OCI-LY3 (cell line): ENCODE data around the gene IL23A.

Experiments used
- H2AFZ ChIP-seq: fragments of 200-600, 300-600 bp; shearing (Covaris generic); 2 replicates; pipeline ENCODE4 v1.6.0; 2014; ENCODE audit warnings: antibody characterized with exemption, low read depth, low read length
- H3K27ac ChIP-seq: fragments of 200-600, 300-600 bp; sonication (generic); 2 replicates; pipeline ENCODE4 v1.5.1; 2014; ENCODE audit warnings: mild to moderate bottlenecking, low read length, moderate library complexity, mixed read lengths
- H3K27me3 ChIP-seq: fragments of 200-600, 300-600 bp; sonication (generic); 2 replicates; pipeline ENCODE4 v1.6.1; 2014; ENCODE audit warnings: low read depth, low read length, mixed read lengths
- H3K36me3 ChIP-seq: fragments of 200-600, 300-600 bp; sonication (generic); replicated peaks from 2 replicates; pipeline ENCODE3; 2014; ENCODE audit warnings: low read depth, low read length, mixed read lengths
- H3K4me1 ChIP-seq: fragments of 300-600, 200-600 bp; sonication (generic); 2 replicates; pipeline ENCODE4 v1.6.1; 2014; ENCODE audit warnings: low read length, mixed read lengths
- H3K4me2 ChIP-seq: fragments of 200-600, 300-600 bp; sonication (generic); 2 replicates; pipeline ENCODE4 v1.6.1; 2014; ENCODE audit warnings: low read length, mixed read lengths
- H3K4me3 ChIP-seq: fragments of 300-600, 200-600 bp; sonication (generic); 2 replicates; pipeline ENCODE4 v1.5.1; 2014; ENCODE audit warnings: antibody characterized with exemption, mild to moderate bottlenecking, low read length, moderate library complexity
- H3K79me2 ChIP-seq: fragments of 300-600, 200-600 bp; shearing (Covaris generic); 2 replicates; pipeline ENCODE4 v1.6.1; 2014; ENCODE audit warnings: mild to moderate bottlenecking, low read length, mixed read lengths
- H3K9ac ChIP-seq: fragments of 300-600, 200-600 bp; shearing (Covaris generic); 2 replicates; pipeline ENCODE4 v1.6.0; 2014; ENCODE audit warnings: mild to moderate bottlenecking, low read length, moderate library complexity
- H3K9me3 ChIP-seq: fragments of 200-600, 300-600 bp; shearing (Covaris generic); 2 replicates; pipeline ENCODE4 v1.6.1; 2014; ENCODE audit warnings: low read length, mixed read lengths; ENCODE audit not compliant: insufficient read depth
- H4K20me1 ChIP-seq: fragments of 200-600, 300-600 bp; sonication (generic); 2 replicates; pipeline ENCODE4 v1.6.1; 2016; ENCODE audit warnings: low read length, mixed read lengths; ENCODE audit not compliant: insufficient read depth
- EZH2phosphoT487 ChIP-seq: fragments of 200-600 bp; shearing (Covaris generic); IDR thresholded peaks from 2 replicates; pipeline ENCODE4 v1.6.1; 2018; ENCODE audit warnings: antibody characterized with exemption, mixed run types, low read depth
- TF ChIP-seq, protein P1 (sequence below): fragments of 200-600, 300-600 bp; sonication (generic); IDR thresholded peaks from 2 replicates; pipeline ENCODE4 v1.5.1; 2014; ENCODE audit warnings: antibody characterized with exemption, low read length, low read depth

The IL23A gene

DNA sequence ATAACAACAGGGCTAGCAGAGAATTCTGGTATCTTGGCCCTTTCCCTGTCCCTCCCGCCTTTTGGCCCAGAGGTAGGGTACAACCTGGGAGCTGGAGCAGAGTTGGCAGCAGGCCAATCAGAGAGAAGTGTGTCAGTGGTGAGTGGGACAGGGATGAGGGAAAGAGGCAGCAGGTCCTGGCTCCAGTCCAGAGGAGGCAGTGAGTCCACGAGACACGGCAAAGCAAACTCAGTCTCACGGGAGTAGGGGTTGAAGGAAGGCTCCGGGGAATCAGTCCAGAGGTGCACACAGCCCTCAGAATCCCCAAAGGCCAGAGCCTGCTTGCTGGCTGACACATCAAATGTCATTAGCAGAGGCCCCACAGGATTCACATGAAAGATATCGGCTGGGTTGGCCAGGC is 12.2 kb upstream of the IL23A start:
- Histone ChIP-seq H3K36me3 (peaks cover 45% of the 10 kb centered on the region), H3K27ac (no peak overlapping the region), H2AFZ (no peak overlapping the region), H3K4me3 (no peak overlapping the region), H3K9me3 (no peaks in the 10 kb centered on the region), H3K9ac (no peak overlapping the region), H3K27me3 (no peaks in the 10 kb centered on the region), H3K4me2 (no peak overlapping the region), H3K79me2 (no peaks in the 10 kb centered on the region), H3K4me1 (no peaks in the 10 kb centered on the region), H4K20me1 (no peaks in the 10 kb centered on the region)
- TF ChIP-seq EZH2phosphoT487 = no peak
- TF ChIP-seq, protein P1, sequence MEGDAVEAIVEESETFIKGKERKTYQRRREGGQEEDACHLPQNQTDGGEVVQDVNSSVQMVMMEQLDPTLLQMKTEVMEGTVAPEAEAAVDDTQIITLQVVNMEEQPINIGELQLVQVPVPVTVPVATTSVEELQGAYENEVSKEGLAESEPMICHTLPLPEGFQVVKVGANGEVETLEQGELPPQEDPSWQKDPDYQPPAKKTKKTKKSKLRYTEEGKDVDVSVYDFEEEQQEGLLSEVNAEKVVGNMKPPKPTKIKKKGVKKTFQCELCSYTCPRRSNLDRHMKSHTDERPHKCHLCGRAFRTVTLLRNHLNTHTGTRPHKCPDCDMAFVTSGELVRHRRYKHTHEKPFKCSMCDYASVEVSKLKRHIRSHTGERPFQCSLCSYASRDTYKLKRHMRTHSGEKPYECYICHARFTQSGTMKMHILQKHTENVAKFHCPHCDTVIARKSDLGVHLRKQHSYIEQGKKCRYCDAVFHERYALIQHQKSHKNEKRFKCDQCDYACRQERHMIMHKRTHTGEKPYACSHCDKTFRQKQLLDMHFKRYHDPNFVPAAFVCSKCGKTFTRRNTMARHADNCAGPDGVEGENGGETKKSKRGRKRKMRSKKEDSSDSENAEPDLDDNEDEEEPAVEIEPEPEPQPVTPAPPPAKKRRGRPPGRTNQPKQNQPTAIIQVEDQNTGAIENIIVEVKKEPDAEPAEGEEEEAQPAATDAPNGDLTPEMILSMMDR = no peak

DNA sequence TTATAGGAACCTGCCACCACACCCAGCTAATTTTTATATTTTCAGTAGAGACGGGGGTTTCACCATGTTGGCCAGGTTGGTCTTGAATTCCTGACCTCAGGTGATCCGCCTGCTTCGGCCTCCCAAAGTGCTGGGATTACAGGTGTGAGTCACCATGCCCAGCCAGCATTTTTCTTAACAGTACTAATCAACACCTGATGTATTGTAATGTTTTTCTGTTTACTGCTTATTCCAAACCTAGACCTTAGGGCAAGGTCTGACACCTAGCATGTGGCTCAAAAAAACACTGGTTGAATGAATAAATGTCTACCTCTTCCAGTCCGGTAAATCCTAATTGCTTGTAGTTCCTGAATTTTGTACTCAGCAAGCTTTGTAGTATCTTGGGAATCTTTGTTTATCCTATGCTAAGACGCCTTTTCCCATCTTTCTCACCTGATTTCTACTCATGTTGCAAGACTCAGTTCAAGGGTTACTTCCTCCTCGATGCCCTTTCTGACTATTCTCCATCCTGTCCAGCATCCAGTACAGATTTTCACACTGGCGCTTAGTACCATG is 7.7 kb upstream of the IL23A start:
- H3K4me3 ChIP-seq = no peak overlapping the region
- no peaks in the 10 kb centered on the region for H4K20me1 ChIP-seq
- H3K36me3 ChIP-seq = peaks cover 15% of the 10 kb centered on the region
- TF ChIP-seq EZH2phosphoT487 = no peak
- TF ChIP-seq, protein P1 = no peak
- H3K27me3 ChIP-seq = no peaks in the 10 kb centered on the region
- no peaks in the 10 kb centered on the region for H3K9me3 ChIP-seq
- peaks cover 14% of the 10 kb centered on the region for H3K4me1 ChIP-seq
- no peak overlapping the region for H2AFZ ChIP-seq
- H3K9ac ChIP-seq = no peak overlapping the region
- peaks cover 11% of the 10 kb centered on the region for H3K79me2 ChIP-seq
- no peak overlapping the region for H3K27ac ChIP-seq
- no peak overlapping the region for H3K4me2 ChIP-seq

DNA sequence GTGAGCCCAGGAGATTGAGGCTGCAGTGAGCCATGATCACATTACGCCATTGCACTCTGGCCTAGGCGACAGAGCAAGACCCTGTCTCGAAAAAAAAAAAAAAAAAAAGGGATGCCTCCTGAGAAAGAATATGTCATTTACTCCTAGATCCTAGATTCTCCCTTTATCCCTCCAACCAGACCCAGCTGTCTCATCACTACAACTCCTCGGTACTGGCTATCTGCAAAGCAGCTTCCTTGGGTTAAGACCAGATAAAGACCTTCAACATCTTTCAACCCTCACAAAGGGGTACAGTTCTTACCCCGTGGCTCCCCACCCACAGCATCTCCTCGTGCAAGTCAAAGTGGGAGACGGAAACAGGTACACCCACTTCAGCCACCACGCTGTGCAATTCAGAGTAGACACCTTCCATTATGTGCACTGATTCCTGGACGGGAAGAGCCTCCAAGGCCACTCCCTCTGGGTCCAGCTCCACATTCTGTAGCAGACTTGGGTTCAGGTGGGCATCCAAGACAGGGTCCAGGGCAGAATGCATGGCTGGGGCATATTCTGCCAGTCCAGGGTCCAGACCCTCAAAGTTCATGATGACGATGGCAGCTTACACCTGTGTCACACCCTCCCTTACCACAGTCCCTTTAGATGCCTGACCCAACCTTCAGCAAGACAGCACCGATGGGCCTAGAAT is 6.0 kb upstream of the IL23A start:
- Histone ChIP-seq H3K9me3 (no peaks in the 10 kb centered on the region), H2AFZ (no peak overlapping the region), H3K4me3 (peak overlapping the region; percentile 84), H4K20me1 (no peaks in the 10 kb centered on the region), H3K27ac (peak overlapping the region; percentile 89), H3K36me3 (no peaks in the 10 kb centered on the region), H3K4me1 (peaks cover 29% of the 10 kb centered on the region), H3K9ac (peak overlapping the region; percentile 96), H3K79me2 (peaks cover 11% of the 10 kb centered on the region), H3K4me2 (peak overlapping the region; percentile 97), H3K27me3 (no peaks in the 10 kb centered on the region)
- TF ChIP-seq EZH2phosphoT487 = no peak

DNA sequence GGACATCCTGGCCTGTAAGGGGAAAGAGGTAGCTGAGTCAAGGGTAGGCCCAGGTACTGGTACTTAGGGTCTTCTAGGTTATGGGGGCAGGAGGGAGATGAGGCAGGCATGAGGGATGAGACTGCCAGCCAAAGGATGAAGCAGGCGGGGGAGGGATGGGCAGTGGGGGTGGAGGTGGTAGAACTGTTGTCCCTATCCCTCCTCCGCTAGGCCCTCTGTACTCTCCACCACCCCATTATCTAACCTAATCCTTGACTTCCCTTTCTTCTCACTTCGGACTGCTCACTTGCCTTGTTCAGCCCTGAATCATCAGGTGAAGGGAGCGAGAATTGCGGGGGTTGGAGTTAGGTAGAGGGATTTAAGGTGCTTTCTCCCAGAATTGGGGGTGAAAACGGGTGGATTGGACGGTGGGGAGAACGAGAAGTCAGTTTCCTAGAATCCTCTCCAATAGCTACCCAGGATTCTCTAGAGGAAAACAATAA is 5.4 kb upstream of the IL23A start:
- TF ChIP-seq, protein P1 = no peak
- no peak for TF ChIP-seq EZH2phosphoT487
- peak overlapping the region; percentile 89 for H3K27ac ChIP-seq
- H3K4me3 ChIP-seq = peak overlapping the region; percentile 84
- H3K9me3 ChIP-seq = no peaks in the 10 kb centered on the region
- H3K36me3 ChIP-seq = no peaks in the 10 kb centered on the region
- H3K79me2 ChIP-seq = peaks cover 11% of the 10 kb centered on the region
- H3K4me2 ChIP-seq = peak overlapping the region; percentile 97
- H3K9ac ChIP-seq = peak overlapping the region; percentile 96
- no peaks in the 10 kb centered on the region for H4K20me1 ChIP-seq
- peak overlapping the region; percentile 52 for H2AFZ ChIP-seq
- H3K4me1 ChIP-seq = peaks cover 35% of the 10 kb centered on the region
- no peaks in the 10 kb centered on the region for H3K27me3 ChIP-seq
